SK-N-SH treated with all-trans-retinoic acid at 6 μM for 48 hours (cell line): ENCODE data around the gene PSMD6.

Experiments used
- ATAC-seq: fragments of 200-7000 bp; cut with Tn5 transposase; 3 replicates; pipeline ENCODE4 v1.9.1; 2020; ENCODE audit warnings: mild to moderate bottlenecking, moderate library complexity
- ARNTL ChIP-seq: fragments of 450-650 bp; formaldehyde crosslinking; IDR thresholded peaks from 2 replicates; pipeline ENCODE4 v1.5.0; 2020; ENCODE audit warnings: low read depth, mild to moderate bottlenecking, moderate library complexity, borderline replicate concordance
- CREB5 ChIP-seq: fragments of 250-450 bp; sonication (Bioruptor Pico); IDR thresholded peaks from 2 replicates; pipeline ENCODE4 v1.5.1; 2020; ENCODE audit warnings: low read depth, mild to moderate bottlenecking, moderate library complexity
- ESRRG ChIP-seq: fragments of 250-450 bp; sonication (Bioruptor Pico); IDR thresholded peaks from 2 replicates; pipeline ENCODE4 v1.6.1; 2021; ENCODE audit warnings: mild to moderate bottlenecking
- GLIS3 ChIP-seq: fragments of 250-450 bp; sonication (Bioruptor Pico); IDR thresholded peaks from 2 replicates; pipeline ENCODE4 v1.5.0; 2020; ENCODE audit warnings: mild to moderate bottlenecking, moderate library complexity
- ISL1 ChIP-seq: fragments of 250-450 bp; sonication (Bioruptor Pico); IDR thresholded peaks from 2 replicates; pipeline ENCODE4 v2.1.2; 2022; ENCODE audit warnings: mild to moderate bottlenecking, moderate library complexity
- OSR1 ChIP-seq: fragments of 250-450 bp; sonication (Bioruptor Pico); IDR thresholded peaks from 2 replicates; pipeline ENCODE4 v1.8.0; 2022; ENCODE audit warnings: moderate library complexity, mild to moderate bottlenecking, inconsistent platforms
- PPARA ChIP-seq: fragments of 250-450 bp; sonication (Bioruptor Pico); IDR thresholded peaks from 2 replicates; pipeline ENCODE4 v1.5.0; 2020; ENCODE audit warnings: mild to moderate bottlenecking, borderline replicate concordance
- RARB ChIP-seq: fragments of 250-450 bp; sonication (Bioruptor Pico); IDR thresholded peaks from 2 replicates; pipeline ENCODE4 v1.8.0; 2021; ENCODE audit warnings: mild to moderate bottlenecking, moderate library complexity
- SNAI2 ChIP-seq: fragments of 250-450 bp; sonication (Bioruptor Pico); IDR thresholded peaks from 2 replicates; pipeline ENCODE4 v1.5.0; 2020; ENCODE audit warnings: mild to moderate bottlenecking, moderate library complexity
- TCF4 ChIP-seq: fragments of 250-450 bp; sonication (Bioruptor Pico); IDR thresholded peaks from 2 replicates; pipeline ENCODE4 v1.8.0; 2021; ENCODE audit warnings: mild to moderate bottlenecking, moderate library complexity, borderline replicate concordance
- TOX ChIP-seq: fragments of 250-450 bp; sonication (Bioruptor Pico); IDR thresholded peaks from 2 replicates; pipeline ENCODE4 v1.8.0; 2021; ENCODE audit warnings: mild to moderate bottlenecking, moderate library complexity, borderline replicate concordance
- ZC3H10 ChIP-seq: fragments of 250-450 bp; sonication (Bioruptor Pico); IDR thresholded peaks from 2 replicates; pipeline ENCODE4 v1.5.1; 2021; ENCODE audit warnings: mild to moderate bottlenecking, moderate library complexity
- ZFP30 ChIP-seq: fragments of 450-650 bp; formaldehyde crosslinking; IDR thresholded peaks from 2 replicates; pipeline ENCODE4 v1.5.0; 2022; ENCODE audit warnings: mild to moderate bottlenecking, moderate library complexity
- ZNF565 ChIP-seq: fragments of 450-650 bp; formaldehyde crosslinking; conservative IDR thresholded peaks from 2 replicates; pipeline ENCODE4 v1.5.0; 2020; ENCODE audit warnings: low read depth, mild to moderate bottlenecking, moderate library complexity
- ZNF70 ChIP-seq: fragments of 450-650 bp; formaldehyde crosslinking; IDR thresholded peaks from 2 replicates; pipeline ENCODE4 v1.5.0; 2020; ENCODE audit warnings: mild to moderate bottlenecking, moderate library complexity
- ZNF8 ChIP-seq: fragments of 450-650 bp; formaldehyde crosslinking; IDR thresholded peaks from 2 replicates; pipeline ENCODE4 v1.5.0; 2020; ENCODE audit warnings: mild to moderate bottlenecking, moderate library complexity
- TF ChIP-seq, protein P1 (sequence below): fragments of 250-450 bp; sonication (Bioruptor Pico); IDR thresholded peaks from 2 replicates; pipeline ENCODE4 v1.5.0; 2020; ENCODE audit warnings: mild to moderate bottlenecking, moderate library complexity
- TF ChIP-seq, protein P2 (sequence below): fragments of 250-450 bp; sonication (Bioruptor Pico); IDR thresholded peaks from 2 replicates; pipeline ENCODE4 v1.8.0; 2021; ENCODE audit warnings: low read depth, mild to moderate bottlenecking, moderate library complexity, borderline replicate concordance
- TF ChIP-seq, protein P3 (sequence below): fragments of 250-450 bp; sonication (Bioruptor Pico); IDR thresholded peaks from 2 replicates; pipeline ENCODE4 v1.8.0; 2020; ENCODE audit warnings: mild to moderate bottlenecking, moderate library complexity, borderline replicate concordance

PSMD6 gene

GRCh38 chr3:64023187-64023860 lies at the start of gene PSMD6:
Gene PSMD6 (minus strand): TSS chr3:64023494. CDS start chr3:64023419, 75 bp downstream.
- peak; percentile 94 for ATAC-seq
- TF ChIP-seq ZNF70 (CRISPR knock-in tag) (no peak), ESRRG (CRISPR knock-in tag) (0 out of 2 replicates have a peak, but pooled peaks have one; percentile 30), GLIS3 (CRISPR knock-in tag) (no peak), OSR1 (CRISPR knock-in tag) (no peak)
- TF ChIP-seq, protein P1, sequence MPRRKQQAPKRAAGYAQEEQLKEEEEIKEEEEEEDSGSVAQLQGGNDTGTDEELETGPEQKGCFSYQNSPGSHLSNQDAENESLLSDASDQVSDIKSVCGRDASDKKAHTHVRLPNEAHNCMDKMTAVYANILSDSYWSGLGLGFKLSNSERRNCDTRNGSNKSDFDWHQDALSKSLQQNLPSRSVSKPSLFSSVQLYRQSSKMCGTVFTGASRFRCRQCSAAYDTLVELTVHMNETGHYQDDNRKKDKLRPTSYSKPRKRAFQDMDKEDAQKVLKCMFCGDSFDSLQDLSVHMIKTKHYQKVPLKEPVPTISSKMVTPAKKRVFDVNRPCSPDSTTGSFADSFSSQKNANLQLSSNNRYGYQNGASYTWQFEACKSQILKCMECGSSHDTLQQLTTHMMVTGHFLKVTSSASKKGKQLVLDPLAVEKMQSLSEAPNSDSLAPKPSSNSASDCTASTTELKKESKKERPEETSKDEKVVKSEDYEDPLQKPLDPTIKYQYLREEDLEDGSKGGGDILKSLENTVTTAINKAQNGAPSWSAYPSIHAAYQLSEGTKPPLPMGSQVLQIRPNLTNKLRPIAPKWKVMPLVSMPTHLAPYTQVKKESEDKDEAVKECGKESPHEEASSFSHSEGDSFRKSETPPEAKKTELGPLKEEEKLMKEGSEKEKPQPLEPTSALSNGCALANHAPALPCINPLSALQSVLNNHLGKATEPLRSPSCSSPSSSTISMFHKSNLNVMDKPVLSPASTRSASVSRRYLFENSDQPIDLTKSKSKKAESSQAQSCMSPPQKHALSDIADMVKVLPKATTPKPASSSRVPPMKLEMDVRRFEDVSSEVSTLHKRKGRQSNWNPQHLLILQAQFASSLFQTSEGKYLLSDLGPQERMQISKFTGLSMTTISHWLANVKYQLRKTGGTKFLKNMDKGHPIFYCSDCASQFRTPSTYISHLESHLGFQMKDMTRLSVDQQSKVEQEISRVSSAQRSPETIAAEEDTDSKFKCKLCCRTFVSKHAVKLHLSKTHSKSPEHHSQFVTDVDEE = peak; percentile 40; the same call in 1 of the 2 replicates
- TF ChIP-seq, protein P2, sequence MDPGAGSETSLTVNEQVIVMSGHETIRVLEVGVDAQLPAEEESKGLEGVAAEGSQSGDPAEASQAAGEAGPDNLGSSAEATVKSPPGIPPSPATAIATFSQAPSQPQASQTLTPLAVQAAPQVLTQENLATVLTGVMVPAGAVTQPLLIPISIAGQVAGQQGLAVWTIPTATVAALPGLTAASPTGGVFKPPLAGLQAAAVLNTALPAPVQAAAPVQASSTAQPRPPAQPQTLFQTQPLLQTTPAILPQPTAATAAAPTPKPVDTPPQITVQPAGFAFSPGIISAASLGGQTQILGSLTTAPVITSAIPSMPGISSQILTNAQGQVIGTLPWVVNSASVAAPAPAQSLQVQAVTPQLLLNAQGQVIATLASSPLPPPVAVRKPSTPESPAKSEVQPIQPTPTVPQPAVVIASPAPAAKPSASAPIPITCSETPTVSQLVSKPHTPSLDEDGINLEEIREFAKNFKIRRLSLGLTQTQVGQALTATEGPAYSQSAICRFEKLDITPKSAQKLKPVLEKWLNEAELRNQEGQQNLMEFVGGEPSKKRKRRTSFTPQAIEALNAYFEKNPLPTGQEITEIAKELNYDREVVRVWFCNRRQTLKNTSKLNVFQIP (CRISPR knock-in tag) = no peak

DNA sequence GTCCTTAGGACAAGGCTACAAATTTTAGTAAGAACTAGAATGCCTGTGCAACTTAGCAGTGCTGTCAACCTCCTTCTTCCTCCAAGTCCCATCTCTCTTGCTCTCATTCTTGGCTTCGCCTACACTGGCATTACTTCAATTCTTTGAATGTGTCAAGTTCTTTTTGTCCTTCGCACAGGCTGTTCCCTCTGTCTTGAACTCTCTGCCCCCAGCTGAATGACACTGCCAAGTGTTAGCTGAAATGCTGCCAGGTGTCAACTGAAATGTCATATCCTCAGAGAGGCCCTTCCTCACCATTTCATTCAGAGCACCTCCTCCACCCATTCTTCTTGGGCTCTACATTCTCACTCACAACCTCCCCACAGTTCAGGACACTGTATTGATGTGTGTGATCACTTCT lies 48.8 kb upstream of the PSMD6 start:
- no peak for TF ChIP-seq PPARA
- no peak for TF ChIP-seq TOX (CRISPR knock-in tag)
- no peak for TF ChIP-seq ZNF565 (CRISPR knock-in tag)
- no peak for TF ChIP-seq SNAI2 (CRISPR knock-in tag)
- TF ChIP-seq, protein P1 = no peak
- no peak for TF ChIP-seq ZFP30
- no peak for TF ChIP-seq RARB (CRISPR knock-in tag)
- no peak for TF ChIP-seq TCF4
- TF ChIP-seq GLIS3 (CRISPR knock-in tag) = no peak
- no peak for TF ChIP-seq ESRRG (CRISPR knock-in tag)
- TF ChIP-seq, protein P3, sequence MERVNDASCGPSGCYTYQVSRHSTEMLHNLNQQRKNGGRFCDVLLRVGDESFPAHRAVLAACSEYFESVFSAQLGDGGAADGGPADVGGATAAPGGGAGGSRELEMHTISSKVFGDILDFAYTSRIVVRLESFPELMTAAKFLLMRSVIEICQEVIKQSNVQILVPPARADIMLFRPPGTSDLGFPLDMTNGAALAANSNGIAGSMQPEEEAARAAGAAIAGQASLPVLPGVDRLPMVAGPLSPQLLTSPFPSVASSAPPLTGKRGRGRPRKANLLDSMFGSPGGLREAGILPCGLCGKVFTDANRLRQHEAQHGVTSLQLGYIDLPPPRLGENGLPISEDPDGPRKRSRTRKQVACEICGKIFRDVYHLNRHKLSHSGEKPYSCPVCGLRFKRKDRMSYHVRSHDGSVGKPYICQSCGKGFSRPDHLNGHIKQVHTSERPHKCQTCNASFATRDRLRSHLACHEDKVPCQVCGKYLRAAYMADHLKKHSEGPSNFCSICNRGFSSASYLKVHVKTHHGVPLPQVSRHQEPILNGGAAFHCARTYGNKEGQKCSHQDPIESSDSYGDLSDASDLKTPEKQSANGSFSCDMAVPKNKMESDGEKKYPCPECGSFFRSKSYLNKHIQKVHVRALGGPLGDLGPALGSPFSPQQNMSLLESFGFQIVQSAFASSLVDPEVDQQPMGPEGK (CRISPR knock-in tag) = no peak
- TF ChIP-seq OSR1 (CRISPR knock-in tag) = no peak
- no peak for TF ChIP-seq ZNF70 (CRISPR knock-in tag)
- TF ChIP-seq ARNTL = no peak
- TF ChIP-seq CREB5 (CRISPR knock-in tag) = no peak
- TF ChIP-seq ISL1 (CRISPR knock-in tag) = no peak
- no peak for TF ChIP-seq ZC3H10 (CRISPR knock-in tag)
- TF ChIP-seq, protein P2 (CRISPR knock-in tag) = no peak
- no peak for TF ChIP-seq ZNF8
- no peak for ATAC-seq
